T1000 (cell line): ENCODE results near the gene FMN1.

Source experiments
- DNase-seq: peaks from one replicate; lab custom pipeline; 2025; ENCODE audit warnings: mixed read lengths; lab: John Stamatoyannopoulos, UW

The FMN1 gene

DNA sequence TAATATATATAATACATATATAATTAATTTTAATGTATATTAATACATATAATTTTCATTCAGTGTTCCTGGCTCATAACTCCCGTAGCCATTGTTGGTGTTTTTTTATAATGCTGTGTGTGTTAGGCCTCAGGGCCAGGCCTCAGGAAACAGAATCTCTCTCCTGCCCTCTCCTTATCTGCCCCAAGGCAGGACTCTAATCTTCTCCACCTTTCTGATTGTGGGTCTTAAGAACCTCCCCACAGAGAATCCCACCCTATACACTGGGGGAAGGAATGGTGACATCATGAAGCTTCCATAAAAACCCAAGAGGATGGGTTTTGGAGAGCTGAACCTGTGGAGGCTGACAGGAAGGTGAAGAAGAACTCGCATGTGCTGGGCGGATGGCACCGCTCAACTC is 4.0 kb upstream of the FMN1 start:
- no peak for DNase-seq

- no peak for DNase-seq
These were observed 3.1 kb upstream of the FMN1 start for GRCh38 chr15:33197636-33198035.

GRCh38 chr15:33194237-33194636 is 277 bp downstream of the FMN1 start:
- no peak for DNase-seq

- DNase-seq: no peak
These were observed 2.9 kb downstream of the FMN1 start for GRCh38 chr15:33191591-33191990.

DNA sequence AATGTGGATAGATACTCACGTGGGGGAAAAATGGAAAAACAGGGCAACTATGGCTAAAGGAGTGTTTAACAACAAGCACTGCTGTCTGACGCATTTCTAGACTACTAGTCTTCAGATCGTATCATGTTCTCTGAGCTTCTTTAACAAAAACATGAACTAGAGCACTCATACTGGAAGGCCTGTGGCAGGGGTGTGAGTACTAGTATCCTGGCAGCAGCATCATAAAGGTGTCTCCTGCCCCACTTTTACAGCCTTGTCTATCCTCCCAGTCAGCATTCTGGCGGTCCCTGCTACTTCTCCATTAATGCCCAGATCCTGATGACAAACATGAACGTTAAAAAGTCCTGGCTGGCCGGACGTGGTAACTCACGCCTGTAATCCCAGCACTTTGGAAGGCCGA is 4.0 kb downstream of the FMN1 start:
- no peak for DNase-seq

- DNase-seq: no peak
These were observed 5.8 kb downstream of the FMN1 start for GRCh38 chr15:33188641-33189257.

DNA sequence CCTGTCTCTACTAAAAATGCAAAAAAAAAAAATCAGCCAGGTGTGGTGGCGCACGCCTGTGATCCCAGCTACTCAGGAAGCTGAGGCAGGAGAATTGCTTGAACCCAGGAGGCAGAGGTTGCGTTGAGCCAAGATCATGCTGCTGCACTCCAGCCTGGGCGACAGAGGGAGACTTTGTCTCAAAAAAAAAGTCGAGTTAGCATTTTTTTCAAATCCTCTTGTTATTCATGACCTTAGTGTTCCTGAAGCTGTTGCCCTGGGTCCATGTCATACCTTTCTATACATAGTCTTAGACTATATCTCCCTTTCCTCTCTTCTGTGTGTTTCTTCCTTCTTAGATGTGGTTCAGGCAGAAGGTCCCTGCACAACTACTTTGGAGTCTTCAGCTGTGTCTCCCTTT is 6.4 kb downstream of the FMN1 start:
- no peak for DNase-seq

DNA sequence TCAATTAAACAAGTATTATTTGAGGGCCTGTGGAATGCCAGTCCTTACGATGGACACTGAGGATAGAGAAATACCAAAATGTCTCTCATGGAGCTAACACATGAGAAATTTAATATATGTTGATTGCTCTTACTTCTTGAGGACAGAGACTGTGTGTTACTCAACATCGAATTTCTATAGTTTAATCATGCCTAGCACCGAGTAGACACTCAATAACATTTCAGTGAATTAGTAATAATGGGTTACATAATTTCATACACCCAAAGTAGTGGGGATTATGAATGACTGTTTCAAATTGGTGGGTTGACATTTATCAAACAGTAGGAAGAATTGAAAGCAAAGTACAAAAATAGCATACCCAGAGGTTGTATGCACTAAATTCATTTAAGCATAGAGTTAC is 11.2 kb downstream of the FMN1 start:
- no peak for DNase-seq

DNA sequence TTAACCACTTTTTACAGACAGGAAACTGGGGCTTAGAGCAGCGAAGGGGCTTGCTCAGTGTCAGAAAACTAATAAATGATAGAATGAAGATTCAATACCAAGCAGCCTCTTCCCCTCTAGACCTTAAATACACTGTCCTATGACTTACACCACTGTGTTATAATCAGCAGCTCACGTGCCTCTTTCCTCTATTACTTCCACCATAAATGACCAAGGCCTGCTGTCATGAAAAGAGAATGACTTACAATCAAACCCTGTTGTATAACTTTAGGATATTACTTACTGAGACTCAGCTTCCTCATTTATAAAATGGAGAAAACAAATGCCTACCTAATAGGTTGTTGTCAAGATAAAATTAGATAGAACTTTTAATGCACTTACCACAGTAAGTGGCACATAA is 11.6 kb downstream of the FMN1 start:
- DNase-seq: no peak

GRCh38 chr15:33182278-33182905 is 12.1 kb downstream of the FMN1 start:
- DNase-seq: no peak

DNA sequence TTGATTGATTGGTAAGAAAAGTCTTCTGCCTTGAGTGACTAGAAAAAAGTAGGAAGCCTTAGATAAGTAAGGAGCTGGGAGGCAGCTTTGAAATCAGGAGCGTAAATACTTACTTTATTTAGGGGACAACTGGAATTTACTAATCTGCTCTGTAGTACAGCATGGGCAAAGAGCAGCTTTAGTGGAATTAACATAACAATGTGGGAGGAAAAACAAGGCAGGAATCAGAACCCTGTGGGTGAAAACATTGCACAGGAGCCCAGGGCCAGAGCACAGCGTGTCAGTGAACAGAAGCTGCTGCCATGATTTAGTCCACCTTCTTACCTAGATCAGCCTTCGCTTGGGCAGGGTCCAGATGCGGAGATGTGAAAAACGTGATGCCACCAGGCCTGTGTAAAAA is 14.6 kb downstream of the FMN1 start:
- no peak for DNase-seq

GRCh38 chr15:33171202-33171601 is 23.3 kb downstream of the FMN1 start:
- DNase-seq: no peak

GRCh38 chr15:33169625-33170024 is 24.9 kb downstream of the FMN1 start:
- no peak for DNase-seq

- DNase-seq: no peak
These were observed 26.1 kb downstream of the FMN1 start for GRCh38 chr15:33168444-33168843.

DNA sequence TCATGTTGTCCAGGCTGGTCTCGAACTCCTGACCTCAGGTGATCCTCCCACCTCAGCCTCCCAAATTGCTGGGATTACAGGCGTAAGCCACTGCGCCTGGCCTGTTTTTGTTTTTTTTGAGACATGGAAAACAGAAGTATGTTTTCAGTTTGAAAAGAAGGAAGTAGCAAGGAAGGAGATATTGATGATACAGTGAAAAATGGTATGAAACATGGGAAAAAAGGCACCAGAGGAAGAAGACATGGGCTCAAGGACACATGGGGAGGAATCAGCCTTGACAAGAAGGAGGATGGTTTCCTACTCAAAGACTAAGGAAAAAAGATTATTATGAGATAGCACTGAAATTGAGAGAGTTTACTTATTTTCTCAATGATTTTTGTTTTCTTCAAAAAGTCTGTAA is 30.7 kb downstream of the FMN1 start:
- no peak for DNase-seq

DNA sequence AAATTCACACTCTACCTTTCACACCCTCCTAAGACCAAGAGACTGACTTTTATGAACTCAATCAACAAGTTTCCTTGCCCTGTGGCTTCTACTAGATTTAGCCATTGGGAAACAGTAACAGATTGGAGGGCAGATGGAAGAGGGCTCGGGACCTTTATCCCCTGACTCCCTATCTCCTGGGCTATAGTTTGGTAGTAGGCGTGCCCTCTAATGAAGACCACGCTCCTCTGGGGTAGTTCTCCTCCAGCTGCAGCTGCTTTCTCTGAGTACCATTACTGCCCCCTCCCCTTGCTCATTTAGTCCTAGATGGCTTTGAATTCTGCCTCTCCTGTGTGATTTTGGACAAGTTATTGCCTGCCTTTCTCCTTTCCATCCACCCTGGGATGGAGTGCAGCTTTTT is 33.3 kb downstream of the FMN1 start:
- no peak for DNase-seq

DNA sequence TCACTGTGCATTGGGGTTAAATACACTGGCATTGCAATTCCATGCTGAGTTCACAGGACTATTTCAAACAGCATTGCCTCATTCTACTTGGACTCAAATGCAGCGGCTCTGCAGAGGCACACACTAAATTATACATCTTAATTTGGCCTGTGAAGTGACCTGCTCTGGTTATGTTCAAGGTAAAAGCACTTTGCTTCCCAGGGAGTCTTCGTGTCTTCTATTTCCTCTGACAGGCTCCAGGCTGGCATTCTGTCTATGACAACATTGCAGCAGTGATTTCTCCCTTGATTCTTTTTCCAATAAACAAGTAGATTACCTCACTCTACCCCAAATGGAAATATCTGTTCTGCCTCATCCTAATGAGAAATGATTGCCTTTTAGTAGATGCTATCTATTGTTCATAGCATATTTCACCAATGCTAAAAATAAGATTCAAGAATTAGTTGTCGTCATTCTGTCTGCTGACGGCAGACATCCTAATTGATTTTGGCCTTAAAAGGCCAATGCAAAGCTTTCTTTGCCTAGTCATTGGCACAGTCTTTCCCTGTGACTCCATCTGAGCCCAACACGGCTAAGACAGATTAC is 33.8 kb downstream of the FMN1 start:
- no peak for DNase-seq

- DNase-seq: no peak
These were observed 34.6 kb downstream of the FMN1 start for GRCh38 chr15:33159726-33160453.

DNA sequence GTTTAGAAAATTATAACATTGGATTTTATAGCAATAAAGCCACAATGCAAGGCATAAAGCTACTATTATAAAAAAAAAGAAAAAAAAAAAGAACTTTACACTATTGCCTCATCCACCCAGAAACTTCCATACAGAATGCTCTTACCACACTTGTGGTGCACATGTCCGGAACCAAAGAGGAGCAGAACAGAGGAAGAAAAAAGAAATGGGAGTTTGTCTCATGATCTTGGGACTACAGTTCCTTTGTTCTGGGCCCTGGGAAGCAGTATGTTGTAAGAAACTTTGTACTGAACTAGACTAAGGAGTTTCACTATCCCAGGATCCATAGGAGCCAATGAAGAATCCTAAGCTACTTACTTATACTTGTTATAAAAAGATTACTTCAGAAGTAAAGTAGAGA is 36.1 kb downstream of the FMN1 start:
- no peak for DNase-seq

DNA sequence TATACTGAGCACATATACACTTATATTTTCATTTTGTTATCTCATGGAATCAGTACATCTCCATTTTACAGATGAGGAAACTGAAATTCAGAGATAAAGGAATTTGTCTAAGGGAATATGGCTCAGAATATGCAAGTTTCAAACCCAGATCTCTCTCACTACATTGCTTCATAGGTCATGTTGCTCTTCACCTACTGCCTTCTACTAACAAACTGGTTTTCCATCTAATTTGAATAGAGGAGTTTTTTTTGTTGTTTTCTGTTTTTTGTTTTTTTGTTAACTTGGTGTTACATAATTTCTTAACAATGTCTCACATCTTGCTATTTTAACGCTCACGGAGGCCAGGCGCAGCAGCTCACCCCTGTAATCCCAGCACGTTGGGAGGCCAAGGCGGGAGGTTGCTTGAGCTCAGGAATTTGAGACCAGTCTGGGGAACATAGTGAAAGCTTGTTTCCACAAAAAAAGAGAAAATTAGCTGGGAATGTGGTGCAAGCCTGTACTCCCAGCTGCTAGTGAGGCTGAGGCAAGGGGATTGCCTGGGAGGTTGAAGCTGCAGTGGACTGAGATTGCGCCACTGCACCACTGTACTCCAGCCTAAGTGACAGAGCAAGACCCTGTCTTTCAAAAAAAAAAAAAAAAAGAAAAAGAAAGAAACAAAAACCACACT is 37.0 kb downstream of the FMN1 start:
- no peak for DNase-seq

DNA sequence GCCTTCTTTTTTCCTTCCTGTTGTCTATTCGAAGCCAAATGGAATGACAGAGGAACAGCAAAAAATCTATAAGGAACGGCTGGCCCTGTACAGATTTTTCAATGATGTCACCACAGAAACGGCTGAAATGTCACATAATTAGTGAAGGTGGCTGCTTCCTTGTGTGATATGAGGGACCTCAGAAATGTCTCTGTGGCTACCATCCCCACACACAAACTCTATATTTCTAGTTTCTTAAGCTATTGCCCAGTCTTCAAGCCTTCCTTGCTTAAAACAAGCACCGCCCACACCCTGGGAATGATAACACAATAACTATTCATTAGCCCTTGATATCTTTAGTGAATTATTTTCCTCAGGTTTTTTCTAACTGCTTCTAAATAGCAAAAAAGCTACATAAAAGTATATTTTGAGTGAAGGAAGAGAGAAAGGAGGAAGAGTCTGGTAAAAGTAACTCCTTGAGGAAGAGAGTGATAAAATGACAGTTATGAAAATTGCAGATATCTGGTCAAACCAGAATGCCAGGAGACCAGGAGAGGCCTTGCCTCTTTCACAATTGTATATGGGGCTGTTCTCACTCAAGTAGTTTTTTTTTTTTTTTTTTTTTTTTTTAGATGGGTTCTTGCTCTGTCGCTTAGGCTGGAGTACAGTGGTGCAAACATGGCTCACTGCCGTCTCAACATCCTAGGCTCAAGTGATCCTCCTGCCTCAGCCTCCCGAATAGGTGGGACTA is 38.7 kb downstream of the FMN1 start:
- no peak for DNase-seq
